ENCODE results near the gene NPNT.
"Not testable (repeated sequence)": the region's sequence is repeated elsewhere in the genome, so short reads cannot be mapped to it uniquely, and the experiment has no call there.

NPNT gene, protein sequence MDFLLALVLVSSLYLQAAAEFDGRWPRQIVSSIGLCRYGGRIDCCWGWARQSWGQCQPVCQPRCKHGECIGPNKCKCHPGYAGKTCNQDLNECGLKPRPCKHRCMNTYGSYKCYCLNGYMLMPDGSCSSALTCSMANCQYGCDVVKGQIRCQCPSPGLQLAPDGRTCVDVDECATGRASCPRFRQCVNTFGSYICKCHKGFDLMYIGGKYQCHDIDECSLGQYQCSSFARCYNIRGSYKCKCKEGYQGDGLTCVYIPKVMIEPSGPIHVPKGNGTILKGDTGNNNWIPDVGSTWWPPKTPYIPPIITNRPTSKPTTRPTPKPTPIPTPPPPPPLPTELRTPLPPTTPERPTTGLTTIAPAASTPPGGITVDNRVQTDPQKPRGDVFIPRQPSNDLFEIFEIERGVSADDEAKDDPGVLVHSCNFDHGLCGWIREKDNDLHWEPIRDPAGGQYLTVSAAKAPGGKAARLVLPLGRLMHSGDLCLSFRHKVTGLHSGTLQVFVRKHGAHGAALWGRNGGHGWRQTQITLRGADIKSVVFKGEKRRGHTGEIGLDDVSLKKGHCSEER

DNA sequence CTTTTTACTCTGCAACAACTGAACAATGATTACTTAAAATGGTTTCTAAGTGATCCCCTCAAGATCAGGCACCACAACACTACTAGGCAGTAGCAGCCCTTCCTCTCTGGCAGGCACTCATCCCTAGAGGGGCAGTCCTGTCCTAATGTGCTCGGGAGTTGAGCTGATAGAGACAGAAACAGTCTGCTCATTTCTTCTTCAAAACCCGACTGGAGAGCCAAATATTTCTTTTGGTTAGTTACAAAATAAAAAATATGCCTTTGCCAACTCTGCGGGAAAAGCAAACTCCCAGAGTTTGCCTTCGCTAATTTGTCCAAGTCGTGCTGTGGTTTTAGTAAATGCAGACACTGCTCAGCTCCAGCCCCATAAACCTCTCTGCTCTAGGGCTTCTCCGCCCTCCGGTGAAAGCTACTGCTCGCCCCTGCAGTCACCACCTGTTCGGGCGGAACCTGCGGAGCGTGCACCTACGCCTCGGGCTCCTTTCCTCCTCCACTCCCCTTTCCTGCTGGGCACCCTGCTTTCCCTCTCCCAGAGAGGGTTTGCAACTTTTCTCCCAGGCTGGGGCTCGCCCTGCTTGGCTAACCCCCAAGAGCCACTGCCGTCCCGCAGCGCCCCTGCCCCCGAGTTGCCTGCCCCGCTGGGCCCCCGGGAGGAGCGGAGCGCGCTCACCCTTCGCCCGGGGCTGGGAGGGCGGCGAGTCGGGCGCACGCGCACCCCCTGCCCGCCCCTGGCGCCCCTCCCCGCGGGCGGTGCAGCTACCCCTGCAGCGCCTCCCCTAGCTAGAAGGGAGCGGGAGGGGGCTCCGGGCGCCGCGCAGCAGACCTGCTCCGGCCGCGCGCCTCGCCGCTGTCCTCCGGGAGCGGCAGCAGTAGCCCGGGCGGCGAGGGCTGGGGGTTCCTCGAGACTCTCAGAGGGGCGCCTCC lies at the start of gene NPNT:
Gene NPNT (plus strand): TSS at position 812 of the 923 bp plus-strand sequence. CDS start 182 bp downstream, outside the sequence.
- no peak for DNase-seq (ENCODE audit: low read depth in 3 of 3)

DNA sequence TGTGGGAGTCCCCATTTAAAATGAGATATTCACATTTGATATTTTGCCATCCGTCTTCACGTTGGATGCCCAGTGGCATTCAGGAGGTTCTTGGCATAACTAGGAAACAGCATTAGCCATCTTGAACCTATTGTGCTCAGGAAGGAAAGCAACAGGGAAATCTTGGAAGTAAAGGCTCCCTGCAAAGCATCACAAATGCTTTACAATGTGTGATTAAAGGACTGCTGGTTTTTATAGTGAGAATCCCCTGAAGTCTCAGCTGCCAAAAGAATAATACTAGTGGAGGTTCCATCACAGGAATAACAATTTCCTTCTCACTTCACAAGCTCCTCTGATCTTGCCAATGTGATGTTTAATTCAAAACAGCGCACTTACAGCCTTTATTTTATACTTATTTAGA lies 49.7 kb upstream of the NPNT start:
- DNase-seq (ENCODE audit: low read depth in 3 of 3), result no peak

DNA sequence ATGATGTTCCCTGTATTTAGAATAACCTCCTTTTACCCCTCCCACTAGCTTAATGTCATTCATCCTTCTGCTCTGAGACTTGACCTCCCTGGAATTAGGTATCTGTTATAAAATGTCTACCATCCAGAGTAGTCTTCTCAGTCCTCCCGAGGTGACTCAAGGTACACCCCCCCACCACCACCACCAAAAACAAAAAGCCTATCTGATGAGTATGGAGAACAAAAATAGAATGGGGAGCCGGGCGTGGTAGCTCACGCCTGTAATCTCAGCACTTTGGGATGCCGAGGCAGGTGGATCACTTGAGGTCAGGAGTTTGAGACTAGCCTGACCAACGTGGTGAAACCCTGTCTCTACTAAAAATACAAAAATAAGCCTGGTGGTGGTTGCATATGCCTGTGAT lies 46.9 kb upstream of the NPNT start:
- DNase-seq (ENCODE audit: low read depth in 3 of 3), result not testable (repeated sequence)

DNA sequence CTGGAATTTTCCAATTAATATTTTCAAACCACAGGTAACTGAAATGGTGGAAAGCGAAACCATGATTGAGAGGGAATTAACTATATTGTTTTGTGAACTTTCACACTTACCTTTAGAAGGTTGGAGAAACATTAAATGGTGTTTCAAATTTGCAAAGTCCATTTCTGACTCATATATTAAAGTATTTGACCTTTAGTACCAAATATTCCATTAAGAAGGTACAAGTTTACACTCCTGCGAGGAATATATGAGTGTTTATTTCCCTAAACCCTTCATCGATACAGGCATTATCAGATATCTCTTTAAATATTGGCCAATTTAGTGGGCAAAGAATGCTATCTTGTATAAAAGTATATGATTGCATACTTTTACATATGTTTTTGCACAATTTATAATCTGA lies 44.1 kb upstream of the NPNT start:
- DNase-seq (ENCODE audit: low read depth in 3 of 3), result no peak

DNA sequence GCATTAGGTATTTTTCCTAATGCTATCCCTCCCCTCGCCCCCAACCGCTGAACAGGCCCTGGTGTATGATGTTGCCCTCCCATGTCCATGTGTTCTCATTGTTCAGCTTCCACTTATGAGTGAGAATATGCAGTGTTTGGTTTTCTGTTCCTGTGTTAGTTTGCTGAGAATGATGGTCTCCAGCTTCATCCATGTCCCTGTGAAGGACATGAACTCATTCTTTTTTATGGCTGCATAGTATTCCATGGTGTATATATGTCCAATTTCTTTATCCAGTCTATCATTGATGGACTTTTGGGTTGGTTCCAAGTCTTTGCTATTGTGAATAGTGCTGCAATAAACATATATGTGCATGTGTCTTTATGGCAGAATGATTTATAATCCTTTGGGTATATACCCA lies 43.0 kb upstream of the NPNT start:
- DNase-seq (ENCODE audit: low read depth in 3 of 3), result not testable (repeated sequence)

DNA sequence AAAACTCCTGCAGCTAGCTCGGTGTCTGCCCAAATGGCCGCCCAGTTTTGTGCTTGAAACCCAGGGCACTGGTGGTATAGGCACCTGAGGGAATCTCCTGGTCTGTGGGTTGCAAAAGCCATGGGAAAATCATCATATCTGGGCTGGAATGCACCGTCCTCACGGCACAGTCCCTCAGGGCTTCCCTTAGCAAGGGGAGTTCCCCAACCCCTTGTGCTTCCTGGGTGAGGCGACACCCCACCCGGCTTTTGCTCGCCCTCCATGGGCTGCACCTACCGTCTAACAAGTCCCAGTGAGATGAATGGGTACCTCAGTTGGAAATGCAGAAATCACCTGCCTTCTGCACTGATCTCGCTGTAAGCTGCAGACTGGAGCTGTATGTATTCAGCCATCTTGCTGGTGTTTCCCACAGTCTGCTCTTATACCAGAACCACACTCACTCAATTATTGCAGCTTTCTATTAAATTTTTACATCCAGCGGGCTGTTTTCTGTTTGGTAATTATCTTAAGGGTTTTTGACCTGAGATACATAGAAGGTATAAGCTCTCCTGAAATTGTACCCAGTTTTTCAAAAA lies 36.7 kb upstream of the NPNT start:
- no peak for DNase-seq (ENCODE audit: low read depth in 3 of 3)

DNA sequence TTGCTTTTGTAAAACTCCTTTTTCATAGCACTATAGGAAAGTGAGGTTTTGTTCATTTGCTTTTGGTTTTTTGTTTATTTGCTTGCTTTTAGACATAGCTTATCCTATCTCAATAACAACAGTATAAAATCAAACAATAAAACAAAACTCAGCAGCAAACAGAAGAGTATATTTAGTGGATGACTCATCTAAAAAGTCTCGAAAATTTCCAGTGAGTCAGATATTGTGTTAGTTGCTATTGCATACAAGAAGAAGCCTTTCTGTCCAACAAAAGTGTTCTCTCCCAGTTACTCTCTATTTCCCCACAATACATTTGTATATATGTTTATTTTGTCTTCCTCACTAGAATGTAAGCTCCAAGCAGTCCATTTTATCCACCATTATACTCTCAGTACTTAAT lies 36.0 kb upstream of the NPNT start:
- no peak for DNase-seq (ENCODE audit: low read depth in 3 of 3)

DNA sequence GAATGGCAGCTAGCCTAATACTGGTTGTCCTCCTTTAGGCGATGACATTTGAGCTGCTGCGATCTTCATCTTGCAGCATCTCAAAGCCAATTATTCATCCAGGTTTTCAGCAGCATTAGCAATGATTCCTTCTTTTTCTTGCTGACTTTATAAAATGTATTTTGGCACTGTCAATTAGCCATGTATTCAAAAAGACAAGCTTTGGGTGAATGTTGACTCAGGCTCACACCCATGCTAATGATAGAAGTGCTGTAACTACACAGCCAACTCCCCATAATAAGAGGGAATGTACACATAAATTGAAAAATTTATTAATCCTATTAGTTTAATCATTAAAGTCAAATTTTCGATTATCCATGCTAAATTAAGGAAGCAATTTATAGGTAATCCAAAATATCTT lies 24.3 kb upstream of the NPNT start:
- DNase-seq (ENCODE audit: low read depth in 3 of 3), result no peak

DNA sequence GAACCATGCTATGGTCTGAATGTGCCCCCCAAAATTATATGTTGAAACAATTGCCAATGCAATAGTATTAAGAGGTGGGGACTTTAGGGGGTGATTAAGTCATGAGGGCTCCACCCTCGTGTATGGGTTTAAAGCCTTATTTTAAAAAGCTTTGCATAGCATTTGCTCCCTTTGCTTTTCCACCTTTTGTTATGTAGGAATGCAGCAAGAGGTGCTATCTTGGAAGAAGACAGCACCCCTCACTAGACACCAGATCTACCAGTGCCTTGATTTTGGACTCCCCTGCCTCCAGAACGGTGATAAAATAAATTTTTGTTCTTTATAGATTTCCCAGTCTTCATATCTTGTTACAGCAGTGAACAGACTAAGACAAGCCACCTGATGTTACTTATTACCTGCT lies 23.3 kb upstream of the NPNT start:
- DNase-seq (ENCODE audit: low read depth in 3 of 3), result no peak

DNA sequence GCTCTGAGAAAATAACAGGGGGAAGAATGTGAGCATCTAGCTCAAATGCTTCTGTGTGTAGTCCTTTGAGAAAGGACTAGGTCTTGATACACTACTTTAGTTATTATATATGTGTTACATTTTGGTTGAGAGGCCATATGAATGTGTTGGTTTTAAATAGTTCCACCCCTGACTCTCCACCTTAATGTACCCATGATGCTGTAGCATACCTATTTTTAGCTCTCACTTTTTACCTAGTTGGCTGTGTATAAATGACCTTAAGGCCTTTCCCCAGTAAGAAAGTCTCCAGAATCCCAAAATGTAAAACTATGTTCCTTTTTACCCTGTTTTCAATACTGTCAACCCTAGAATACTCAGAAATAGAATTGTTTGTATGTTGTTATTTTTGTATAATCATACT lies 20.0 kb upstream of the NPNT start:
- no peak for DNase-seq (ENCODE audit: low read depth in 3 of 3)

DNA sequence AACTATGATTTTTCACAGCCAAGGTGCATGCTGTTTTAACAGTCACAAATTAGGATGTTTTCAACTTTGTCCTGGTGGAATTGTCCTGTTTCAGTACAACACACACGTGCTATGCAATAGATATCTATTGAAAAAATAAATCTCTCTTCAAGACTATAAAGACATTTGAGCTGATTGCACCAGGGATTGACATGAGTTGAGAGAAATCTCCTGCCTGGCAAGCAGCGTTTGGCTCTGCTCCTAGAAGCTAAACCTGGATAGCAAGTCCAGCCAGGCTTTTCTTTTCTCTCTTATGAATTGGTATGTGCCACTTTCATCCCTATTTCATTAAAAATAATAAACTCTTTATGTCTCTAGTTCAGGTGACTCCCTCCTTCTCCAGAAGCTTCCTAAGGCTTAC lies 16.6 kb upstream of the NPNT start:
- DNase-seq (ENCODE audit: low read depth in 3 of 3), result no peak

DNA sequence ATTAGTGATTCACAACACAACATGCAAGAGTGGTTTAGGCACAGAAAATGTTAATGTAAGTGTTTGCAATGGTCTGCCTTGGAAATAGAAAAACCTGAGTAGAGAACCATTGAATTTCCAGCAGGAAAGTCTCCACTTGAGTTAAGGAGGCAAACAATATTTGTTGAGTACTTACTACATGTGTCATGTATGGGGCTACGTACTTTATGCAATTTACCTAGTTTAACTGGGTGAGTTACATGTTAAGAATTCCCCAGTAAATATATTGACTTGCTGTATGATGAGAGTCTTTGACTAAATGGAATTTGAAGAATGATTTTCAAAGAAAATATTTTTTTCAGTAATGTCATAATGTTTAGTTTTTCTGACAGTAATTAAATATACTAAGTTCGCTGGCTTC lies 7.8 kb upstream of the NPNT start:
- no peak for DNase-seq (ENCODE audit: low read depth in 3 of 3)

DNA sequence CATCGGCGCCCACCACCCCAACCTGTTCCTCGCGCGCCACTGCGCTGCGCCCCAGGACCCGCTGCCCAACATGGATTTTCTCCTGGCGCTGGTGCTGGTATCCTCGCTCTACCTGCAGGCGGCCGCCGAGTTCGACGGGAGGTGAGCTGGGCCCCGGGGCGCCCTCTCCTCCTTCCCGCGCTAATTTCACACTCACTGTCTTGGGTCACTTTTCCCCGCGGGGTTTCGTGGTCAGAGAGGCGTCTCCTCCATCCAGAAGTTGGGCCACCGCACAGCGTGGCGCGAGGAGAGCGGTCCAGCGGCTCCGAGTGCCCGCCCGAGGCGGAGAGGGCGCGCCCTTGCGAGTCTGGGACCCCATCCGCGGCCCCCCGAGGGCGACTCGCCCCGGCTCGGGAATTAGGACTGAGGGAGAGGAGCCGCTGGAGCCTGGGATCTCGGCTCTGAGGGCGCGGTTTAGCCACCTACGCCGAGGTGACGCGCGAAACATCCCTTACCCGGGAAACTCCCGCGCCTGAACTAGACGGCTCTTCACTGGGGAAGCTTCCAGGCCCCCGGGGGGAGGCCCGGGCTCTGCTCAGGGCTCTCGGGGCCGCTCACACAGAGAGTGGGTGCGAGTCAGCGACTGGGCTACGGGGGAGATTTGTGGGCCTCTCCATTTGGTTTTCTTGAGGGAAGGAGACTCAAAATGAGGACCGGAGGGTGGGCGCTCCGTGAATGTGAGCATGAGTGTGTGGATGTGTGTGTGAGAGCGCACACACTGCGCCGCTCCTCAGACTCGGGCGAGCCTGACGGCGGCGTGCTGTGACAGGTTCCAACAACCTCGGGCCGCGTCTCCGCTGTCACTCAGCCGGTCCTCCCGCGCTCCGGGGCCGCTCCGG lies 551 bp downstream of the NPNT start:
- DNase-seq (ENCODE audit: low read depth in 3 of 3), result peak in 1 of 3 donors; percentile 8

DNA sequence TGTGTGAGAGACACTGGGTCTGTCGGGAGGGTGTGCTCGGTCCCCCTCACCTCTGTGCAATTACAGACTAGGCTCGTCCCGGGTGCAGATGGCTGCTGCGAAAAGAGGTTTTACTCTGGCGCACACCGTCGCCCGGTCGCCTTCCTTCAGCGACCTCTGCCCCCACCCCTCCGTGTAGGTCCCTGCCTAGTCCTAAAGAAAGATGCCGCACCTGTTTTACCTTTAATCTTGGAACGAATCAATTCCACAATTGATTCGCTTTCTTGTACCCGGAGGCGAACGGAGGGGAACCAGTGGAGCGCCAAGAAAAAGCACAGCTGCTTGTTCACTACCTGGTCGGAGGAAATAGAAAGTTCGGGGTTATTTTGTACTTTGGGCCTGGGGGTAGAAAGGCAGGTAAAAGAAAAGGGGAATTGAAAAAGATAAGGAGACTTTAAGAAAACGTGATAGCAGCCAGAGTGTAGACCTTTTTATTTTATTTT lies 1.2 kb downstream of the NPNT start:
- DNase-seq (ENCODE audit: low read depth in 3 of 3), result no peak

DNA sequence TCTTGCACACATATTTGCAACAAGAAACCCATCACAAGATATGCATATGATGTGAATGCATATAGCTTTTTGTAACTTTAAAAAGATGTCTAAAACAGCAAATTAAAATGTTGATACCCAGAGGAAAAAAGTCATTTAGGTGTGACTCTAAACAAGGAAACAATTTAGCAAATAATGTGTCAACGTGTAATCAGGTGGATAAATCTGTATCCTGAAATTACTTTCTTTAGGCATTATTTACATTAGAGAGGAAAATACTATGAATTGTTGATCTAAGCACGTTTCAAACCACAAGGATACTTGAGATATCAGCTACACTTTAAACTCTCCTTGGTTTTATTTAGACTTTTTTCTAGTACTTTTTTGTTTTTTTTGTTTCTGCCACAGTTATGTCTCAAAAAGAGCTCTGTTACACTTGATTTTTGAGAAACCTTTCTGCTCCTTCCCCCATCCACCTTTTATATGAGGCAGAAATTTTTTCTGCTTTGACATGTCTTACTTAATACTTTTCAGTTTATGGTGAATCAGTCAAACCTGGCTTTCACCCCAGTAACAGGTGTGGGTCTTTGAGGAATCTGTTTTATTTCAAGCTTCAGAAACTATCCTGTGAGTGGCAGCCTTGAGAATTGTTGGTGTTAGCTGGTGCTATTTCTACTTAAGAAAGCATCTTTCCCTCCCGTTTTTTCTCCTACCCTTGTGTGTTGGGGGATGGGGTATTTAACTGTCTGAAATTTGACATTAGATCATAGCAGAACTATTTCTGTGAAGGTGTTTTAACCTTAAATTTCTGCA lies 1.9 kb downstream of the NPNT start:
- DNase-seq (ENCODE audit: low read depth in 3 of 3), result no peak

DNA sequence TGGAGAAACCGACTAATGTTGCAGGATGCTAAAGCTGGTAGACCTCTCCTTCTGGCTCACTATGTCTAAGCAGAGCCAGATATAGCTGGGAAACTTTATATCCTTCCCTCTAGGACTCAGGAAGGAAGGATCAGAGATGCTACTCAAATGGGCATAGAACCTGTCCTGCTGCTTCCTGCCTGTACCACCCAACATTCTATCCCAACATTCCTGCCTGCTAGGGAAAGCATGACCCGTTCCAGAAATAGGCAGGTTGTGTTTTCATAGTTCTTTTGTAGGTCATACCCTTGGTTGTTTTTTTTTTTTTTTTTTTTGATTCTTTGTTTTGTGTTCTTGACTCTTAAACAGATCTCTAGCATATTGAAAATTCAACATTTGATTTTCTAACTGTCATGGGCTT lies 5.3 kb downstream of the NPNT start:
- DNase-seq (ENCODE audit: low read depth in 3 of 3), result no peak

DNA sequence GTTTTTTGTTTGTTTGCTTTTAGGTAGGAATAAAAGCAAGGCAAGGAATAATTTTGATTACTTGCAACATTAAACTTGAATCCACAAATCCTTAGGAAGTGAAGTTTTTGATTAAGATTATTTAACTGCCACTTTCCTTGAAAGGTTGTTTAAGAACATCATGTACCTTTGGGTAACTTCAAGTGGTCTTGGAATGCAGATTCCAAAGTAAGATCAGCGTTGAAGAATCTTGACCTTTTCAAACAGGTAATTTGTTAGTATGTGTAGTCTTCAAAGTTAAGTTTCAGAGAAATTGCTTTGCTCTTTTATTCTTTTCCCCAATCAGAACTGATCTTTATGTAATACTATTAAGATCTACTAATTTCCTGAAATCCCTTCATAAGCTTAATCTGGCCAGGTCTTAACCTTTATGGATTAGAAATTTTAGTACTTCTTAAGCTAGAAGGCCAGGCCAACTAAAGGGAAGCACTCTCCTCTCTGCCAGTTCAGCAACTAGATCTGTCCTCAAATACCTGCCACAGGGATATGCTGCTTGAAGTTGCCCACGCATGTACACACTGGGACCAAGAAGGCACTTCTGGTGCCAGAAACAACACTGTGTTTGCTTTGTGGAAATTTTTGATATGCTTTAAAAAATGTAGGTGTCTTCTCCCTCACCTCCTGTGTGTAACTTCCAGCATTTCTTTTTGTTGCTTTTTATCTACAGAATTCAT lies 7.4 kb downstream of the NPNT start:
- no peak for DNase-seq (ENCODE audit: low read depth in 3 of 3)

DNA sequence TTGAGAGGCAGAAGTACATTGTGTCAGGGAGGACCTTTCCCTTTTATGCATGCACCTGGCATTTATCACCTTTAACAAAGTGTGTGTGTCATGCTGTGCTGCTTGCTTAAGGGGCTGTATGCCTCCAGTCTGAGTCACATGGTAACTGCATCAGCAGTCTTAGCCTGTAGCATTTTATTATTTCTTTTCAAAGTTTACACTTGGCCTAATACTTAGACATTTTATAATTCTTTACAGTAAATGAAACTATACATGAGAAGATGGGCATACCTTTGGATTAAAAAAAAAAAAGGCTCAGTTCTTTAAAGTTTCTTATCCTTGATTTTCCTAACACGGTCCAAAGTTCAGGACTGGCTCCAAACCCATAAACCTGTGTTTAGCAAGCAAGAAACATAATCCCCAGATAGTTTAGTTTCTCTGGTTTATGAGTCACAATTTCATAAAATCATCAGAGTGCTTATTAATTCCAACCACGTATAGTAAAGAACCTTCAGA lies 14.6 kb downstream of the NPNT start:
- no peak for DNase-seq (ENCODE audit: low read depth in 3 of 3)

DNA sequence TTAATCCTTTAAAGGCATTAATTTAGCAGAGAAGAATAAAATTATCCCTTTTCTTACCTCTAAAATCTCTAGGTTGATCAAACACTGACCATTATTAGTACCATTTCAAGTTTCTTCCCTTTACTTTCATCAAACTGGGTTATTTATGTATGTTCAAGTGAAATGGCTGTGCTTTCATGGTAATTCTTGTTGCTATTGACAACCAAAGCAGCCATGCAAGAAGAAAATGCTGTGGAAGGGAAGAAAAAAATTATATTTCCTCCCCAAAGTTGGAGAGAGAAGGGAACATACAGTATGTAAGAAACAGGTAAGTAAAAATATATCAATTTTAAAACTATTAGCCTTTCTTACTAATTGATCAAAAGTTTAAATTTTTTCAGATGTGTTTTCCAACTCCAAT lies 16.2 kb downstream of the NPNT start:
- DNase-seq (ENCODE audit: low read depth in 3 of 3), result no peak

All from stimulated activated CD4-positive, alpha-beta T cell treated with anti-CD3 and anti-CD28 coated beads, TNF-alpha, amount 100 ng/mL, for 48 hours (primary cell).